ENCODE results near the gene DPM2. TPM values are rescaled to one million over a fixed set of nuclear protein-coding genes. Genes with fewer than 3 reads are reported as not detected.

DPM2 gene, protein sequence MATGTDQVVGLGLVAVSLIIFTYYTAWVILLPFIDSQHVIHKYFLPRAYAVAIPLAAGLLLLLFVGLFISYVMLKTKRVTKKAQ
- total RNA-seq (10 to 100 TPM in 8 of 10 donors, 1 to 10 TPM in 2; 7.2 to 15.4 (median 12.3) TPM), polyA plus RNA-seq (10 to 100 TPM; 16.7 to 31.1 TPM)
- long read RNA-seq, donor 1, transcript DPM2-205 (3 exons, 1,662 nt): minor isoform, 5 of 22 reads
- long read RNA-seq, donor 1, transcript DPM2-201 (4 exons, 1,542 nt): major isoform, 9 of 22 reads
- long read RNA-seq, donor 1, partial matches to known transcripts: 4 of 22 reads
- long read RNA-seq, donor 1, other reads (novel, unspliced or antisense): 3 of 22 reads
- long read RNA-seq, donor 2, transcript DPM2-201 (4 exons, 1,542 nt): major isoform, 12 of 21 reads
- long read RNA-seq, donor 2, partial matches to known transcripts: 1 of 21 reads
- long read RNA-seq, donor 2, other reads (novel, unspliced or antisense): 2 of 21 reads
- long read RNA-seq, donor 3, transcript DPM2-205 (3 exons, 1,662 nt): major isoform, 9 of 21 reads
- long read RNA-seq, donor 3, partial matches to known transcripts: 5 of 21 reads
- long read RNA-seq, donor 3, other reads (novel, unspliced or antisense): 1 of 21 reads

GRCh38 chr9:127937388-127938297 lies at the start of gene DPM2:
TSS of gene DPM2 (minus strand) at chr9:127937854. CDS start at chr9:127937820, 34 bp downstream.
- Histone ChIP-seq H3K4me1 (peaks cover 15 to 39% (median 23%) of the 10 kb centered on the region in 9 donors), H3K4me3 (peak within 1 kb of the TSS; percentile 60 to 87 (median 76)), H3K36me3 (peaks cover 0 to 22% (median 0%) of the 10 kb centered on the region in 9 donors), H3K27me3 (no peaks in the 10 kb centered on the region), H3K27ac (peak within 1 kb of the TSS; percentile 22 to 88 (median 60)), H3K9me3 (no peaks in the 10 kb centered on the region)
- WGBS, 2 donors: 4% methylated on average over 59 to 60 of the region's 60 CpGs
- ATAC-seq (peak; percentile 85 to 93 (median 91)), DNase-seq (peak; percentile 79 to 82)
- intact Hi-C loops (cut with DNase I): no loop called here
- no peak for TF ChIP-seq CTCF (IDR thresholded peaks at IDR 0.05)

GRCh38 chr9:127987103-127987614 lies 49.5 kb upstream of the DPM2 start:
- Histone ChIP-seq H3K36me3 (no peaks in the 10 kb centered on the region), H3K9me3 (no peaks in the 10 kb centered on the region), H3K4me1 (peaks cover 0 to 26% (median 5%) of the 10 kb centered on the region in 9 donors), H3K4me3 (no peak overlapping the region), H3K27me3 (no peaks in the 10 kb centered on the region), H3K27ac (peak overlapping the region in 6 of 10 donors; percentile 45 to 79 (median 66))
- DNase-seq: peak; percentile 60 to 73
- intact Hi-C loops (cut with DNase I): no loop called here
- ATAC-seq: peak; percentile 35 to 88 (median 78)
- no peak for TF ChIP-seq CTCF (IDR thresholded peaks at IDR 0.05)
- 58 to 65% methylated on average over 9 of the region's 9 CpGs for WGBS, 2 donors

DNA sequence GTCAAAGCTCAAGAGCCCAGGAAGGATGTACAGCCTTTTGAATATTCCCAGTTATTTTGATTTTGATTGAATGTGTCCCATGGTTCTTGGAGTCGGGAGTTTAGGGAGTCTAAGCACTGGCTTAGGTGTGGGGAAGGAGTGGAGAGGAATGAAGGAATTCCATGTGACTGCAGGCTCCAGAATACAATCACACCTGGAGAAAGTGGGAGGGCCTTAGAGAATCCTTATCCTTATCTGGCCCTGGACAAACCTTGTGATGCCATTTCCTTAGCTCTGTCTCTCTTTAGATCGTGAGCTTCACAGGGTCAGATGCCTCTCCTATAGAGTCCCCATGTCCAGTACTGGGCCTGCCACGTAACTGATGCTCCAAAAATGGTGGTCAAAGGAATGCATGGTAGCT lies 47.4 kb upstream of the DPM2 start:
- no peak for TF ChIP-seq CTCF (IDR thresholded peaks at IDR 0.05)
- intact Hi-C loops (cut with DNase I): no loop called here
- DNase-seq (no peak), ATAC-seq (no peak)
- Histone ChIP-seq H3K36me3 (no peaks in the 10 kb centered on the region), H3K4me3 (no peak overlapping the region), H3K27me3 (peaks cover 0 to 2% (median 0%) of the 10 kb centered on the region in 7 donors), H3K27ac (no peak overlapping the region), H3K9me3 (no peaks in the 10 kb centered on the region), H3K4me1 (peaks cover 3 to 32% (median 12%) of the 10 kb centered on the region in 9 donors)
- 84 to 86% methylated on average over 3 of the region's 3 CpGs for WGBS, 2 donors

Data from heart right ventricle (tissue), 16 donors.